H1 (cell line): ENCODE data around the gene CCT3. TPM values are rescaled to one million over a fixed set of nuclear protein-coding genes. Genes with fewer than 3 reads are reported as not detected.
A peak's percentile ranks its signal among the peaks of the same experiment; 100 is the strongest.

Experiments
- CTCF ChIA-PET: fragments of 300-600 bp; sonication (Branson Sonifier 250); formaldehyde crosslinking; loops from one replicate; lab custom pipeline; 2021; ENCODE audit not compliant: partially characterized antibody; lab: Charles Lee
- POLR2A ChIA-PET: fragments of 300-600 bp; sonication (Branson Sonifier 250); formaldehyde crosslinking; loops from one replicate; lab custom pipeline; 2021; ENCODE audit warnings: inconsistent platforms; ENCODE audit not compliant: partially characterized antibody; lab: Charles Lee
- DNase-seq, 2 experiments: peaks; one replicate each; pipeline versions ENCODE4 v3.0.0 to v3.0.0-alpha.2; 2010 to 2022; ENCODE audit warnings: low spot score in 2 of 2, low read depth in 1 of 2, mixed read lengths in 1 of 2
- FAIRE-seq: peaks from 2 replicates; lab custom pipeline; 2011; peaks lifted over from hg19 to GRCh38; lab: Jason Lieb, UNC
- H2AFZ ChIP-seq: 2 replicates; pipeline ENCODE4 v1.8.1; 2012; ENCODE audit warnings: low read length, inconsistent platforms
- H2AK5ac ChIP-seq: 2 replicates; pipeline ENCODE4 v1.6.1; 2013; ENCODE audit warnings: low read depth, low read length
- H2BK120ac ChIP-seq: replicated peaks from 2 replicates; pipeline ENCODE3; 2013; ENCODE audit warnings: low read depth, low read length, inconsistent platforms
- H2BK12ac ChIP-seq: 2 replicates; pipeline ENCODE4 v1.6.1; 2013; ENCODE audit warnings: low read depth, low read length
- H2BK15ac ChIP-seq: 2 replicates; pipeline ENCODE4 v1.6.1; 2013; ENCODE audit warnings: low read length
- H2BK20ac ChIP-seq: 2 replicates; pipeline ENCODE4 v1.6.1; 2013; ENCODE audit warnings: low read length
- H2BK5ac ChIP-seq: 2 replicates; pipeline ENCODE4 v1.6.1; 2013; ENCODE audit warnings: low read depth, low read length
- H3K14ac ChIP-seq: 2 replicates; pipeline ENCODE4 v1.6.1; 2013; ENCODE audit warnings: inconsistent platforms; ENCODE audit not compliant: insufficient read length
- H3K18ac ChIP-seq: 2 replicates; pipeline ENCODE4 v1.6.1; 2013; ENCODE audit warnings: low read length; ENCODE audit errors: extremely low read depth
- H3K23ac ChIP-seq: 2 replicates; pipeline ENCODE4 v1.6.1; 2013; ENCODE audit warnings: inconsistent platforms; ENCODE audit not compliant: insufficient read length
- H3K23me2 ChIP-seq: 2 replicates; pipeline ENCODE4 v1.6.1; 2013; ENCODE audit warnings: low read depth, low read length
- H3K27ac ChIP-seq: 2 replicates; pipeline ENCODE4 v1.6.1; 2011; ENCODE audit warnings: low read depth, low read length, inconsistent platforms
- H3K27me3 ChIP-seq, 4 experiments: replicated peaks in 1 of 4; 1 replicate in 1 of 4; 2 replicates in 3 of 4; pipeline versions ENCODE4 v1.6.1 to v1.8.1; 2011 to 2013; ENCODE audit warnings: low read length in 3 of 4, mild to moderate bottlenecking in 3 of 4, inconsistent platforms in 2 of 4, mixed read lengths in 2 of 4, moderate library complexity in 1 of 4; ENCODE audit not compliant: control insufficient read depth in 3 of 4, insufficient read depth in 3 of 4; ENCODE audit errors: extremely low read depth in 1 of 4
- H3K36me3 ChIP-seq, 4 experiments: 2 replicates each; pipeline versions ENCODE4 v1.6.1 to v1.8.1; 2011 to 2013; ENCODE audit warnings: mild to moderate bottlenecking in 4 of 4, low read length in 3 of 4, moderate library complexity in 2 of 4, control low read depth in 1 of 4, inconsistent platforms in 1 of 4; ENCODE audit not compliant: insufficient read depth in 4 of 4, control insufficient read depth in 2 of 4
- H3K4ac ChIP-seq: replicated peaks from 2 replicates; pipeline ENCODE3; 2013; ENCODE audit warnings: low read length, low read depth, mixed read lengths, inconsistent platforms; ENCODE audit not compliant: insufficient read length
- H3K4me1 ChIP-seq, 4 experiments: replicated peaks in 1 of 4; 1 replicate in 1 of 4; 2 replicates in 3 of 4; pipeline versions ENCODE4 v1.6.1 to v1.8.1; 2011 to 2013; ENCODE audit warnings: low read length in 3 of 4, inconsistent platforms in 2 of 4, mixed read lengths in 1 of 4; ENCODE audit not compliant: insufficient read depth in 4 of 4, control insufficient read depth in 3 of 4
- H3K4me2 ChIP-seq, 2 experiments: 2 replicates each; pipeline versions ENCODE4 v1.6.1 to v1.8.1; 2011 to 2013; ENCODE audit warnings: low read depth in 2 of 2, low read length in 2 of 2, control low read depth in 1 of 2, inconsistent platforms in 1 of 2, mild to moderate bottlenecking in 1 of 2; ENCODE audit not compliant: insufficient read depth in 1 of 2
- H3K4me3 ChIP-seq, 4 experiments: fragments of 200-600, 300-600 bp in 1 of 4; sonication (generic), shearing (Covaris generic), sonication (Bioruptor Twin) in 1 of 4; 2 replicates each; pipeline versions ENCODE4 v1.5.1 to v1.8.1; 2011 to 2016; ENCODE audit warnings: low read length in 4 of 4, low read depth in 3 of 4, control low read depth in 2 of 4, inconsistent platforms in 2 of 4, mild to moderate bottlenecking in 2 of 4, mixed read lengths in 1 of 4, moderate library complexity in 1 of 4; ENCODE audit not compliant: insufficient read depth in 2 of 4; ENCODE audit errors: extremely low read depth in 1 of 4
- H3K56ac ChIP-seq: replicated peaks from 2 replicates; pipeline ENCODE3; 2013; ENCODE audit warnings: low read depth, mild to moderate bottlenecking, mixed read lengths, low read length, inconsistent platforms; ENCODE audit not compliant: insufficient read length
- H3K79me1 ChIP-seq: 2 replicates; pipeline ENCODE4 v1.6.1; 2013; ENCODE audit warnings: low read depth, low read length, control low read depth
- H3K79me2 ChIP-seq, 2 experiments: 2 replicates each; pipeline versions ENCODE4 v1.6.1 to v1.8.1; 2012 to 2013; ENCODE audit warnings: low read length in 2 of 2, mild to moderate bottlenecking in 2 of 2, inconsistent platforms in 1 of 2; ENCODE audit not compliant: insufficient read depth in 2 of 2, control insufficient read depth in 1 of 2
- H3K9ac ChIP-seq, 4 experiments: replicated peaks in 1 of 4; 1 replicate in 1 of 4; 2 replicates in 3 of 4; pipeline versions ENCODE4 v1.6.1 to v1.8.1; 2011 to 2013; ENCODE audit warnings: low read depth in 3 of 4, low read length in 3 of 4, control low read depth in 2 of 4, mild to moderate bottlenecking in 2 of 4, moderate library complexity in 2 of 4, inconsistent platforms in 1 of 4; ENCODE audit errors: extremely low read depth in 1 of 4
- H3K9me3 ChIP-seq, 2 experiments: 2 replicates each; pipeline versions ENCODE4 v1.6.1 to v1.8.1; 2012 to 2013; ENCODE audit warnings: mild to moderate bottlenecking in 2 of 2, moderate library complexity in 2 of 2, control low read depth in 1 of 2, inconsistent platforms in 1 of 2, low read depth in 1 of 2, low read length in 1 of 2, mixed read lengths in 1 of 2; ENCODE audit not compliant: insufficient read depth in 2 of 2
- H4K20me1 ChIP-seq, 2 experiments: replicated peaks in 1 of 2; 2 replicates each; pipeline versions ENCODE3 to v1.8.1; 2011 to 2013; ENCODE audit warnings: inconsistent platforms in 2 of 2, low read length in 2 of 2, mild to moderate bottlenecking in 1 of 2; ENCODE audit not compliant: insufficient read depth in 2 of 2, control insufficient read depth in 1 of 2
- H4K5ac ChIP-seq: 2 replicates; pipeline ENCODE4 v1.6.1; 2013; ENCODE audit warnings: low read length, low read depth, mixed read lengths, inconsistent platforms; ENCODE audit not compliant: insufficient read length
- H4K8ac ChIP-seq: 2 replicates; pipeline ENCODE4 v1.8.0; 2013; ENCODE audit warnings: mild to moderate bottlenecking, moderate library complexity, low read length, inconsistent platforms; ENCODE audit not compliant: insufficient read depth; ENCODE audit errors: extremely low read depth
- H4K91ac ChIP-seq: replicated peaks from 2 replicates; pipeline ENCODE3; 2013; ENCODE audit warnings: low read length, mixed read lengths, inconsistent platforms; ENCODE audit not compliant: insufficient read length
- BACH1 ChIP-seq: IDR thresholded peaks from 2 replicates; pipeline ENCODE4 v1.6.1; 2012; ENCODE audit warnings: low read length, improper control_type of control experiment
- CTCF ChIP-seq, 3 experiments: IDR thresholded peaks; 1 replicate in 2 of 3; 2 replicates in 1 of 3; pipeline versions ENCODE4 v1.5.1 to v1.6.1; 2011; ENCODE audit warnings: low read length in 3 of 3, mild to moderate bottlenecking in 3 of 3, inconsistent platforms in 2 of 3, low read depth in 1 of 3, moderate library complexity in 1 of 3; ENCODE audit not compliant: insufficient read depth in 1 of 3; ENCODE audit errors: control extremely low read depth in 1 of 3
- RNF2 ChIP-seq: fragments of 200-900, 300-1000 bp; sonication (generic); IDR thresholded peaks from 2 replicates; pipeline ENCODE4 v1.7.1; 2016; ENCODE audit warnings: borderline replicate concordance, low read depth, mild to moderate bottlenecking, antibody characterized with exemption, low read length; ENCODE audit not compliant: poor library complexity, severe bottlenecking; ENCODE audit errors: missing control alignments
- RXRA ChIP-seq: IDR thresholded peaks from 2 replicates; pipeline ENCODE4 v1.6.1; 2011; ENCODE audit warnings: low read depth, mild to moderate bottlenecking, low read length, moderate library complexity; ENCODE audit not compliant: insufficient read depth
- WGBS, 2 experiments: shearing (Covaris generic) in 1 of 2; methylation state at CpG; one replicate each; pipeline versions ENCODE4 v1.1.6 to v1.1.7; 2013 to 2015; ENCODE audit warnings: low lambda C conversion rate in 2 of 2, mixed read lengths in 2 of 2, inconsistent platforms in 1 of 2, low coverage in 1 of 2, missing lambda C conversion rate in 1 of 2; ENCODE audit not compliant: insufficient replicate concordance in 2 of 2, insufficient coverage in 1 of 2, insufficient read length in 1 of 2; ENCODE audit errors: extremely low coverage in 1 of 2, missing lambda C conversion rate in 1 of 2; 5-methylcytosine and 5-hydroxymethylcytosine counted together
- polyA plus RNA-seq, 7 experiments: library from polyadenylated mRNA; depleted of rRNA in 3 of 7; stranded (reverse) in 5 of 7; unstranded in 2 of 7; fragments of >200 nt in 5 of 7; fragments of 200-250 nt in 2 of 7; gene quantifications; 1 replicate in 5 of 7; 2 replicates in 1 of 7; 4 replicates in 1 of 7; pipeline versions ENCODE4 v1.2.1 to v1.2.3, GENCODE V29; 2011 to 2013; ENCODE audit warnings: missing spikeins in 2 of 7, mixed read lengths in 2 of 7
- total RNA-seq: library from RNA; stranded (reverse); fragmentation: NEBNext Ultra II Directional; extraction: Animal tissue kit (Norgen Biotek cat#: 25700); gene quantifications from 2 replicates; pipeline ENCODE4 v1.2.1, GENCODE V29; 2021

CCT3 gene
- total and polyA plus RNA-seq, 2 of the 8 experiments (the other 6 are each of a cell fraction or from before 2014, with no cell fraction given) = 431 to 480 TPM

- Histone ChIP-seq H3K4me3 (peak overlapping the region; percentile 83 to 100 (median 94); a peak in 5 of 8 replicates), H3K27ac (no peak overlapping the region), H4K91ac (no peak overlapping the region), H3K79me1 (0 out of 2 replicates have a peak, but pooled peaks cover 2% of the 10 kb centered on the region), H3K18ac (no peak overlapping the region), H2BK120ac (no peak overlapping the region), H3K4me2 (peak overlapping the region; percentile 68 to 72), H3K56ac (no peak overlapping the region), H3K4ac (no peak overlapping the region), H4K5ac (no peak overlapping the region), H2AK5ac (no peak overlapping the region), H4K20me1 (peaks cover 7 to 9% of the 10 kb centered on the region in 2 experiments), H3K36me3 (peaks cover 6 to 45% (median 32%) of the 10 kb centered on the region in 4 experiments), H3K79me2 (peaks cover 21 to 43% of the 10 kb centered on the region in 2 experiments), H3K23ac (no peak overlapping the region), H4K8ac (no peak overlapping the region), H3K27me3 (no peaks in the 10 kb centered on the region), H2BK12ac (no peak overlapping the region), H3K4me1 (0 out of 7 replicates have a peak, but pooled peaks cover 0 to 2% (median 0%) of the 10 kb centered on the region in 4 experiments), H3K9me3 (no peaks in the 10 kb centered on the region), H2AFZ (no peak overlapping the region), H2BK20ac (no peak overlapping the region), H2BK15ac (no peak overlapping the region), H3K9ac (no peak overlapping the region), H2BK5ac (no peak overlapping the region), H3K14ac (no peak overlapping the region), H3K23me2 (peaks cover 7% of the 10 kb centered on the region)
- CTCF ChIA-PET = interaction anchor here (0.7 to 3.0 kb wide), 12 partner anchors 8 to 130 kb away, joined by 3 to 24 read pairs (median 4); no protein-coding TSS in a partner anchor
- FAIRE-seq (no peak), DNase-seq (no peak)
- TF ChIP-seq CTCF (IDR thresholded peaks at IDR 0.05; ENCODE audit: control extremely low read depth in 1 of 3, insufficient read depth in 1 of 3, low read depth in 1 of 3, low read length in 3 of 3) (peak in 2 of 3 experiments; percentile 1 to 49; a peak in 1 of 4 replicates), RNF2 (no peak), BACH1 (no peak), RXRA (no peak)
- POLR2A ChIA-PET = interaction anchor here (0.7 to 4.1 kb wide), 5 partner anchors 10 to 54 kb away, joined by 3 to 26 read pairs (median 3); partner anchors contain the start of genes SMG5 and TMEM79
- 77% methylated on average over 4 of the region's 4 CpGs; no CpG with 5 or more reads in 1 of the 2 experiments for WGBS, 2 experiments
These were observed 1.9 kb downstream of the CCT3 start for GRCh38 chr1:156336242-156336641.
